ENCODE data around the gene HAUS8. TPM values are rescaled to one million over a fixed set of nuclear protein-coding genes. Genes with fewer than 3 reads are reported as not detected.
"Not testable (repeated sequence)": the region's sequence is repeated elsewhere in the genome, so short reads cannot be mapped to it uniquely, and the experiment has no call there.

HAUS8 gene
- total RNA-seq, 4 donors from 2014 or later: 6.4 to 9.1 (median 6.8) TPM

- Histone ChIP-seq H3K27me3 (no peaks in the 10 kb centered on the region), H3K27ac (no peak overlapping the region), H3K4me3 (replicated peaks in 1 of 3) (no peak overlapping the region), H3K4me1 (peaks cover 4 to 9% of the 10 kb centered on the region in 2 donors), H3K9me3 (no peaks in the 10 kb centered on the region), H3K36me3 (peaks cover 10% of the 10 kb centered on the region in 2 donors)
- intact Hi-C loops (cut with DNase I): no loop called here
- no peak for DNase-seq
- TF ChIP-seq CTCF (IDR thresholded peaks at IDR 0.05): no peak
- no peak for TF ChIP-seq POLR2A (IDR thresholded peaks at IDR 0.05)
- 98% methylated on average over 36 to 49 of the region's 59 CpGs for WGBS, 2 donors
Measured at GRCh38 chr19:17101686-17102628, 26.7 kb upstream of the HAUS8 start.

GRCh38 chr19:17098326-17098725, 23.1 kb upstream of the HAUS8 start:
- no peaks in the 10 kb centered on the region for H3K27me3 ChIP-seq
- H3K36me3 ChIP-seq: peaks cover 10% of the 10 kb centered on the region in 2 donors
- 97 to 99% methylated on average over 9 of the region's 9 CpGs for WGBS, 2 donors
- H3K9me3 ChIP-seq: no peaks in the 10 kb centered on the region
- DNase-seq: no peak
- intact Hi-C loops (cut with DNase I): no loop called here
- no peak overlapping the region for H3K4me3 ChIP-seq (replicated peaks in 1 of 3)
- TF ChIP-seq POLR2A (IDR thresholded peaks at IDR 0.05) (no peak), CTCF (IDR thresholded peaks at IDR 0.05) (no peak)
- no peak overlapping the region for H3K27ac ChIP-seq
- peaks cover 4 to 16% of the 10 kb centered on the region in 2 donors for H3K4me1 ChIP-seq

GRCh38 chr19:17097593-17098126, 22.4 kb upstream of the HAUS8 start:
- no peak for TF ChIP-seq CTCF (IDR thresholded peaks at IDR 0.05)
- no peak for TF ChIP-seq POLR2A (IDR thresholded peaks at IDR 0.05)
- peak in 1 of 2 donors; percentile 24 for DNase-seq
- no peaks in the 10 kb centered on the region for H3K27me3 ChIP-seq
- intact Hi-C loops (cut with DNase I): no loop called here
- no peaks in the 10 kb centered on the region for H3K9me3 ChIP-seq
- no peak overlapping the region for H3K4me3 ChIP-seq (replicated peaks in 1 of 3)
- H3K27ac ChIP-seq: no peak overlapping the region
- peaks cover 10% of the 10 kb centered on the region in 2 donors for H3K36me3 ChIP-seq
- WGBS, 2 donors: 79 to 81% methylated on average over 8 of the region's 8 CpGs
- H3K4me1 ChIP-seq: peaks cover 4 to 16% of the 10 kb centered on the region in 2 donors

GRCh38 chr19:17095141-17095919, 20.1 kb upstream of the HAUS8 start:
- Histone ChIP-seq H3K27me3 (no peaks in the 10 kb centered on the region), H3K9me3 (no peaks in the 10 kb centered on the region), H3K4me1 (peaks cover 4 to 16% of the 10 kb centered on the region in 2 donors), H3K4me3 (replicated peaks in 1 of 3) (no peak overlapping the region), H3K36me3 (no peaks in the 10 kb centered on the region), H3K27ac (peak overlapping the region in 2 of 3 donors; percentile 23 to 36)
- DNase-seq: peak; percentile 25 to 26
- WGBS, 2 donors: 87 to 90% methylated on average over 23 of the region's 23 CpGs
- no peak for TF ChIP-seq CTCF (IDR thresholded peaks at IDR 0.05)
- TF ChIP-seq POLR2A (IDR thresholded peaks at IDR 0.05): no peak
- intact Hi-C loops (cut with DNase I): no loop called here

- DNase-seq; H3K4me3 ChIP-seq (replicated peaks in 1 of 3); H3K36me3 ChIP-seq; H3K27me3 ChIP-seq; intact Hi-C loops (cut with DNase I); H3K9me3 ChIP-seq: not testable (repeated sequence)
- H3K4me1 ChIP-seq: peaks cover 4 to 16% of the 10 kb centered on the region in 2 donors
- peak overlapping the region; percentile 23 to 36 (median 36) for H3K27ac ChIP-seq
- 87 to 90% methylated on average over 3 of the region's 3 CpGs for WGBS, 2 donors
Measured at GRCh38 chr19:17094694-17095093, 19.4 kb upstream of the HAUS8 start.
